SK-N-DZ (cell line): ENCODE results near the gene PTPRM.

Source experiments
- DNase-seq: peaks from one replicate; pipeline ENCODE4 v3.0.0-alpha.2; 2015; ENCODE audit warnings: low spot score

The PTPRM gene

DNA sequence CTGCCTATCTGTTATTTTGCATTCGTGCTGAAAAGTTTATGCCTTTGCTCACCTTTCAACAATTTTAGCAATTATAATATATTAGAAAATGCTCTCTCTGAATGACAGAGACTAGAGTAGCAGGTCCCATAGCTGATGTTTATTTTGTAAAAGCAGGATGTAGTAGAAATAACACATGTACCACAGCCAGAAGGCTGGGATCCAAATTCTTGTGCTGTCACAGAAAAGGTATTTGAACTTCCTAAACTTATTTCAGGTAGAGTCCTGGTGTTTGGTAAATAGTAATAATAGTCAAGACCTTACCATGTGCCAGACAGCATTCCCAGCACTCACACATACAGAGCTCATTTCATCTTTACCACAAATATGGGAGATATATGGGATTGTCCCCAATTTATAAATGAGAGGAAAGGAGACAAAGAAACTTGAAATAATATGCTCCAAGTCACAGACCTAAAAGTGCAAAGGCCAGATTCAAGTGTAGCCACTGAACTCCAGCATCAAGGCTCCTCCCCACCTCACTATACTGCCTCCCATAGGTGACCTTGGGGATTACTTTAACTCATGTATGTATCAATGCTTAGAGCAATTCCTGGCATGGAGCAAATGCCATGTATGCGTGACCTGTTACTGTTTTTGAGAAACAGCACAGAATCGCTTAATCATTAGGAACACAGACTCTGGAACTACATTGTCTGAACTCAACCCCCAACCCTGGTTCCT, 757.4 kb downstream of the PTPRM start:
- no peak for DNase-seq

DNA sequence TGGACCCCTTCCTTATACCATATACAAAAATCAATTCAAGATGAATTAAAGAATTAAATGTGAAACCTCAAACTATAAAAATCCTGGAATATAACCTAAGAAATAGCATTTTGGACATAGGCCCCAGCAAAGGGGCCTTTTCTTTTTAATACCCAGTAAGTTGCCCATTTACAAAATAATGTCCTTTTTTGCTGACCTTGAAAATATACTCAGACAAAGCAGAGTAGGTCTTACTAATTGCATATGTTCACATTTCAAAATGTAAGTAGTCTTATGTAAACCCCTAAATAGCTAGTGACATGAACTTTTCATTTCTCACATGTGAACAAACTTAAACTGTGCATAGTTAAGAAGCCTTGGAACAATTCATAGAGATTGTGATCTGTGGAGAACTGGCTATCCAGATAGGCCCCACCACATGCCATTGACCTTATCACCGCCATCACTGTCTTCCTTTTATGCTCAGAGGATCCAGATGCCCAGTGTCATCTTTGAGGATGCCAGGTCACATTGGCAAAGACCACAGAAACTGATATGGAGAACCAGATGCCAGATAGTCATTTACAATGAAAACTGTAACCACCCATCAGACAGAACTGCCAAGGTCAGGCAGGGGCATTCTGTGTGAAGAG, 759.8 kb downstream of the PTPRM start:
- DNase-seq: no peak

DNA sequence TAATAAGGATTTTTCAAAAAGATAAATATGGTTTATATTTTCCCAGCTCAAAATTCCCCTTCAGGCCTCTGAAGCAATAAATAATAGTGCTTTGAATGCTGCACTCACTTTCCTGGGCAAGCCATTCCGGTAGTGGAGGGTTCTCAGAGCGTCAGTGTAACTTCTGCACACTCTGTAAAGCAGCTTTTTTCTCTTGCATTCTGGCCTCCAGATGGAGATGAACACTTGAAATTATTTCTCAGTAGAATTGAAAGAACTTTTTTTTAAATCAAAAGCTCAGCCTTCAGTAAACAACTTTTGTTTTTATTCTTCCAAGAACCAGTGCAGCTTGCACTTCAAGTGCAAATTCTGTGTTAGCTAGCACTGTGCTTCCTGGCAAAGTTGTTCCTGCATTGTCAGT, 761.0 kb downstream of the PTPRM start:
- no peak for DNase-seq

DNA sequence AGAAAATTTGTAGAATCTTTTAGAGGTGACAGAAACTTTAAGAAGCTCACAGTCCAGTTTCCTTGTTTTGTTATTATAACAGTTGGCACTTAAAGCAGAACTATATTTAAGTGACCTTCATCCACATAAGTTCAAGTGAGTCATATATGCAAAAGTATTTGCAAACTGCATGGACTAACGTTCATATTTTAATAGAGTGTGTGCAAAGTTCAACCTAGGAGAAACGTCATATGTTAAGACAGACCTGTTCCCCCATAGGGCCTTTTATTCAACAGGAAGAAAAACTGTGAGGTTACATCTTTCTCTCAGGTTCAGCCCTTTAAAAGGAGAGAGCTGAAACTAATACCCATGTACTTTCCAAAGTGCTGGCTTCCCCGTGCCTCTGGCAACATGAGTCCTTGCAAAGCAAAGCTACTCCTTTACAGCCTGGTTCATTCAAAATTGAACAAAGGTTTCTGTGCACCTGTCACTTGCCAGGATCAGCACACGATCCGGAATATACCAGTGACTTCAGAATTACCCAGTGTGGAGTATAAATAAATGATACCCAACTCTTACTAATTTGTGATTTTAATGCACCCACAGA, 762.2 kb downstream of the PTPRM start:
- no peak for DNase-seq

DNA sequence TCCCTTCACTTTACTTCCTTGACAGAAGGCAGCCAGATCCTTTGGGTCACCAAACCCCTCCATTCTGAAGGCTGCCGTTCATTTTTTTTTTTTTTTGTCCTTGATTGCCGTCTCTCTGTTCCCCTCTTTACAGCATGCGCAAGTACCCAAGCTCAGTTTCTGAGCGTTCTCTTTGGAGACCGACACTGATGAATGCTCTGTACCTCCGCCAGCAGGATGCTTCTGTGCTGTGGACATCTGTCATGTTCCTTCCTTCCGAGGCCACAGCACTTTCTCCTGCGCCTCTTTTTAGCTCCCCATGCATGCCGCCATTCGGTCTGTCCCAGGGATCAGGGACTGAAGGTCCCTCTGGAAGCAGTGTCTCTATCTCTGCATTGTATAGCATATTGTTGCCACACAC, 763.5 kb downstream of the PTPRM start:
- no peak for DNase-seq

DNA sequence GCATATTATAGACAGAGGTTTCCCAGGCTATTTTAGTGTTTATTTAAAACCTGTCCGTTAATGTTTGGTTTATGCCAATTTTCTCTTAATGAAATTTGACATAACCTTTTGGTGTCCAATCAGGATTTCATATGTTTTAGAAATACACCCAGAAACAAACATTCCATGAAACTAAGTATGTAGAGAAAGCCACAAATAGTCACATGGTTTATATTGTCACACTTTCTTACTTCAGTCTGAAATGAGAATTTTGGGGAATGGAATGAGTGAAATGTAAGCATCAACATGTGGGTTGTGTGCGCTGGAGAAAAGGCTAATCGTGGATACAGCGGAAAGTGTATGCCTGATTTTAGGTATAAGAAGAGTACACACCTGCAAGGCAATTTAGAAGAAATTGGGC, 765.2 kb downstream of the PTPRM start:
- DNase-seq: no peak

DNA sequence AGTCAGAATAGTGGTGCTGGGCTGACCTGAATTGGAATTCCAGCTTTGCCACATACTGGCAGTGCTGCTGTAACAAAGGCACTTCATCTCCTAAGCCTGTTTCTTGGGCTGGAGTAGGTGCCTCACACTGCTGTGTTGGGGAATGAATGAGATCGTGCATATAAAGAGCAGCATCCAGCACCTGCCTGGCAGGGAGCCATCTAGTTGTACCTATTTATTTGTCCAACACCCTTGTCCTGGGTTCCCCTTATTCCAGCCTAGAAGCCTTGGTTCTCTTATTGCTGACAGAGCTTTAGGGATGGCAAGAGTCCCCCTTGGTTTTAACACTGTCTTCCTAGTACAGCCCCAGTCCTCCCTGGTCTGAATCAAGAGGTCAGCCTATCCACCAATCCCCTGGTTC, 766.8 kb downstream of the PTPRM start:
- no peak for DNase-seq

DNA sequence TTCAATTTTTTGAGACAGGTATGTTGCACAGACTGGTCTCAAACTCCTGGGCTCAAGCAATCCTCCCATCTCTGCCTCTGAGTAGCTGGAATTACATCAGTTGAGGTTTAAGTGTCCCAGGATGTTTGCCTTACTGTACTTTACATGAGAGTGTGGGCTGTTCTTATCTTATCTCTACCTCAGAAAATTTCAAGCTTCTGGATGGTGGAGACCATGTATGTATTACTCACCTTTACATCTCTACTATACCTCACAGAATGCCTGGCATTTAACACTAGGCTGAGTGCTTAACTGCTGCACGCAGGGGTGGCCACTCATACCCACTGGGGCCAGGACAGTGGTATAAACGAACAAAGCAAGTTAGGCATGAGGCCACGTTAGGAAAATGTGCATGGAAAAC, 770.1 kb downstream of the PTPRM start:
- DNase-seq: no peak

DNA sequence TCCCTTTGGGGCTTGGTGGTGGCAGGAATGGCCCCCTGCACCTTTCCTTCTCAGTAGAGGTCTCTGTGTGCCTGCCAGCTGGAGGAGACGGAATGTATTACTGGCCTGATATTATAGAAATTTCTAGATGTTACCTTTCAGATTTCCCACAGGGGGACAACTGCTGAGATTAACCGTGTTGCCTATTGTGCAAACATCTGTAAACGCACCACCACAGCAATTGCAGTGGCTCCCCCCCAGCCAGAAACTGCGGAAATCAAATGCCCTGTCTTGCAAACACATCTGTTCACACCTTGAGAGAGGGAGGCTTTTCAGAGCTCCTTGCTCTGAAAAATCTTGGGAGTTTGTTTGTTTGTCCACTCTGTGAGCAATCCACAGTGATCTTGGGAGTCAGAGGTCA, 772.1 kb downstream of the PTPRM start:
- no peak for DNase-seq

DNA sequence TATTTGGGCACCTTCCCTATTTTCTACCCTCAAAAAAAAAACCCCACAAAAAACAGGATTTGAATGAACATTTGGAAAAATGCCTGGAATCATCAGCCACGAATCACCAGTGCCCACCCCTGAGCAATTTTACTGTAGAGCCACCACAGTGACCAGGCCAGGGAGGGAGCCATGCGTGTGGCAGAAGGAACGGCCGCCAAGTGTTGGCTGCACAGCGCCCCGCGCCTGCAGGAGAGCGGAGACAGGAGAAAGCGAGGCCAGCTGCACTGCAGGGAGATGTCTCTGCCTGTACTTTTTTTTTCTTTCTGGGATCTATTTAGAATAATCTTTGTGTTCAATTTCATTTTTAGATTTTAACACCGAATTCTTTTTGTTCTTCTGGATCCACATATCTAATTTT, 772.8 kb downstream of the PTPRM start:
- DNase-seq: no peak

DNA sequence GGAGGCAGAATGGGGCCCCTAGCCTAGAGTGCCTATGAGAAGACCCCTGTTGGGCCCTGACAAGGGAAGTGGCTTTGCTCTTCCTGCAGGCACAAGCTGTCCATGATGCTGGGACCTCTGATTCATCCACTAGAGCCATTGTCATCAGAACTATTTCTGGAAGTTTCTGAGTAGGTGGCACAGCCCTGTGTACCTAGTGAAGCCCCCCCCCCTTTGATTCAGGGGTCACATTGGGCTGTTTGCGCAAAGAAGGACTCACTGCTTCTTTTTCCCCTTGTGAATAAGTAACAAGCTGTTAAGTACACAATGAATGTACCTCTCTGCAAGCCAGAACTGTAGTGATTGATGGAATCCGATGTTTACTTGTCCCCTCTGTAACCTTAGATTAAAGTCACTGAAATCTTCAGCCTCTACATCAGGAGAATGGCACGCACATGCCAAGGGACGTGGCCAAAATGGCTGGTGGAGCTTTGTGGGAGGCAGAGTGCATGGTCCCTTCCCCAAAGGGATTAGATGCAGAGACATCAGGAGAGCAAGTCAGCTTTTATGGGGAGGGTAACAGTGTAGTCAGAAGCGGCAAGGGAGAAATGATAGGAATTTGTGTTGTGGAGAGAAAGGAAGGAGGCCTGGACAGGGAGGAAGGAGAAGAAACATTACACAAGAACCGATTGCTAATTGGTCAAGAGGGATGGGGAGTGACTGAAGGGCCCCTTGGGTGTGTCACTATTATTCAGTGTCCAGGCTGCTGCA, 774.5 kb downstream of the PTPRM start:
- no peak for DNase-seq

DNA sequence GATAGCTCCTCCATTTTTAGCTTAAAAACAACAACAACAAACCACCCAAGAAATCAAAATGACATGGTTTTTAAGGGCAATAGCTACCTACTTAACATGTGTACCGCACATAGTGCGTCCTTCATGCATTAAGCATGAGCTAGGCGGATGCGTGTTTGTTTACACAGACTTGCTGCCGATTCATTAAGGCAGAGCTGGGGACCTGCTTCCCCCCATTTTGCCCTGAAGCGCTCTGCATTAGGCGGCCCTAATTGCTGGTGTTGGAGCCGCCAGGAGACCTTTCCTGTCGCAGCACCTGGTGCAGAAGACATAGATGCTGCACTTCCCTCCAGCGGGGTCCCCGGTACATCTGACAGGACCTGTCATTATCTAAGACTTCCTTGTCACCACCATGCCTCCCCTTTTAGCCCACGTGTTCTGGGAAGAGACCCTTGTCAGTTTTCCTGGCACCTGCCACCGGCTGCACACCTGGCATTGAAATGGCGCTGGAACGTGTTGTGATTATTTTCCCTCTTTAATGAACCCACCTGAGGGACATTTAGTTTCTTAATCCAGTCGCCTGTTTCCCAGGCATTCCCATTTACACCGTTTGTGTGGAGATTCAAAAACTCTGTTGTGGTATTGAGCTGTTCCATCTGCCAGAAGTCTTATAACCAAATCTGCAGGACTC, 781.1 kb downstream of the PTPRM start:
- no peak for DNase-seq

DNA sequence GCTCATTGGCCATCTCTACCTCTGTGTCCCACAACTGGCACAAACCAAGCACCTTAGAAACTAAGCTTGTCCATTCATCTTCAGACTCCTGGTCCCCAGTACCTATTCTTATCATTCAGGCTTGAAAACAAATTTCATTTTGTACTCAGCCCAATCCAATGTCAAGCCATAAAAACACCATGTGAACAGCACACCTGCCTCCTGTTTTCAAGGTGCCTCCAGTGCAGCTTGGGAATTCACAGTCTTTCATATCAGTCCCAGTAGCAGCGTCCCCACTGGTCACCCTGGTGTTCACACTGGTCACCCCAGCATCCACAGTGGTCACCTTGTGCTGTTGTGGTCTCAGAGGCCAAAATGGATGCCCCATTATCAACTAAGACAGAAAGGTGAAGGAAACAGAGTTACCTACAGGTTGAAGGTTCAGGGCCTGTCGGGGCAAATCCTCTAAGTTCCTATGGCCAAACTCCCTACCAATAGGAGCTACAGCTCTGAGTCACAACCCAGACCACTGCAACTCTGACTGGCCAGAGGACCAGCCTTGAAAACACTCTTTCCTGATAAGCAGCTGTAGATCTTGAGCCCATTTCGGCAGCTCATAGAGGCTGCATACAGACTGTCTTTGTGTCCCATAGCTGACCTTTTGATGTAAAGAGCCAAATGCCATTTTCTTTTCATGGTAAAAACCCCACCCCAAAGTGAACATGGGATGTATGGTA, 782.6 kb downstream of the PTPRM start:
- no peak for DNase-seq

DNA sequence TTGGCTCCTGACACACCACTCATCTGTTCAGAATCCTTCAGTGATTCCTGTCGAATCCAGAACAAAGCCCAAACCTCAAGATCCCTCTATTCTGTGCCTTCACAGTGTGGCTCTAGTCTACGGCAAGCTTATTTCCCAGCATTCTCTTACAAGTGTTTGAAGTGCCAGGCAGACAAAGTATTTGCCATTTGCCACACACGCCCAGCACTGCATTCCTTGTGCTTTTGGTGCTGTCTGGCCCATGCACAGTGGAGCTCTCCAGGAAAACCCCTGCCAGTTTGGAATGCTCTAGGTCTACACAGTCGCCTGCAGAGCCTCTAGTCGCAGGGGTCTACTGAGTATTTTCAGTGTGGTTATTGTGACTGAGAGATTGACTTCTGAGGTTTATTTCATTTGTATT, 783.5 kb downstream of the PTPRM start:
- DNase-seq: no peak

DNA sequence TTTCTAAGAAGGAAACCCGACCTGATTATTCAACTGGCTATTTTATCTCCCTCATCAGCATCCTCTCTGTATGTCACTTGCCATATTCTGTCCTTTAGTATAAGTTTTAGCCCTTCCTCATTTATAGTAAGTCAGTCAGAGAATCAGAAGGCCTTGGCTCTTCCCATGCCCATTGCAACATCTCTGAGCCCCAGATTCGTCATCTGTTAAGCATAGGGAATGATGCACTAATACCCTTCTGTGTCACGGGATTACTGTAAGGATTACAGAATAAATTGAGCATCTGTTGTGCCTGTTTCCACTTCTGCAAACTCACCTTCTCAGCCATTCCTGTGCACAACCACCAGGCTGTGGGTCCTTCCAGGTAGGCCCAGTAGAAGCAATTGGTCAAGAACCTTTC, 784.0 kb downstream of the PTPRM start:
- no peak for DNase-seq

DNA sequence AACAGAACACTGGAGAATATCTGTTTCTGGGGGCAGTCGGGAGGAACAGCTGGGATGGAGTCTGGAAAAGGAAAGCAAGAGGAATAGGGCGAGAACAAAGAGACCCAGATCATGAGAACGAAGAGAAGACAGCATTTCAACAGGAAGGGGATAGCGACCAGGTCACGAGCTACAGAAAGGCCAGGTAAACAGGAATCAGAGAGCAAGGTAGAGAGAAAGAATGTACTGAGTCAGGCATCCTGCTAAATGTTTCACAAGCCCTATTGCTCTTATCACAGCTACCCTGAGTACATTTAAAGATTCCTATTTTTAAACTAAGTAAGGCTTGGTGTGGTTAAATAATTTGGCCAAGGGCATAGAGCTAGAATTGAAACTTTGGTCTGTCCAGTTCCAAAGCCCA, 787.2 kb downstream of the PTPRM start:
- DNase-seq: no peak

DNA sequence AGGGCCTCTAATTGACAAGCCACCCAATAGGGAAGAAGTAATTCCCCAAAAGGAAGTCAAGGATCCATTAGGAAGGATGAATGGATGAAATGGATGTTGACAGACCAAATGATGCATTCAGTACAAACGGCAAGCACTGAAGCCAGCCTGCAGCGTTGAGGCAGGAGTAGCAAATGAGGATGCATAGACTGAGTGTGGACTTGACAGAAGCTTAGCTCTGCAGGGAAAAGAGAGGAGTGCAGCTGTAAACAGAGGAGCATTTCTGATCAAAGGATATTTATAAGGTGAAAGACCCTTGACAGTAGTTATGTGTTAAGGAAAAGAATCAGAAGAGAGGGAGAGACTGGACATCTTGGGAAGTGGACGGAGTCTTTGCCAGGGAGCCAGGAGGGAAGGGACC, 788.9 kb downstream of the PTPRM start:
- DNase-seq: no peak

DNA sequence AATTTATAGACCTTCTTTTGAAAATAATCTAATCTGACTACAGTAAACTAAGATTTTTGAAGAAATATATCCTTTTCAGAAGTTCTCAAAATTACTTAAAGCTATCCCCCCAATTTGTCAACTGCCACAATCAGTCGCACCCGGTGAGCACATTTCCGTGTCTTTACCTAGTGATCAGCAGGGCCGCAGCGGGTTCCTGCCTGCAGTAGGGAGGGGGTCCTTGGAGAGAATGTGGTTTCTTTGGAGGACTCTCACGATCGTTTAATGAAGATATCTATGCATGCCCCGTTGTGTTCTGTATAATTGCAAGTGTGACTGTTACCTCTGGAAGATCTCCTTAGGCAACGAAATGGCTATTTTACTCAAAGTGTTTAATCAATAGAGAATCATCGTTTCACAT, 790.2 kb downstream of the PTPRM start:
- DNase-seq: no peak

DNA sequence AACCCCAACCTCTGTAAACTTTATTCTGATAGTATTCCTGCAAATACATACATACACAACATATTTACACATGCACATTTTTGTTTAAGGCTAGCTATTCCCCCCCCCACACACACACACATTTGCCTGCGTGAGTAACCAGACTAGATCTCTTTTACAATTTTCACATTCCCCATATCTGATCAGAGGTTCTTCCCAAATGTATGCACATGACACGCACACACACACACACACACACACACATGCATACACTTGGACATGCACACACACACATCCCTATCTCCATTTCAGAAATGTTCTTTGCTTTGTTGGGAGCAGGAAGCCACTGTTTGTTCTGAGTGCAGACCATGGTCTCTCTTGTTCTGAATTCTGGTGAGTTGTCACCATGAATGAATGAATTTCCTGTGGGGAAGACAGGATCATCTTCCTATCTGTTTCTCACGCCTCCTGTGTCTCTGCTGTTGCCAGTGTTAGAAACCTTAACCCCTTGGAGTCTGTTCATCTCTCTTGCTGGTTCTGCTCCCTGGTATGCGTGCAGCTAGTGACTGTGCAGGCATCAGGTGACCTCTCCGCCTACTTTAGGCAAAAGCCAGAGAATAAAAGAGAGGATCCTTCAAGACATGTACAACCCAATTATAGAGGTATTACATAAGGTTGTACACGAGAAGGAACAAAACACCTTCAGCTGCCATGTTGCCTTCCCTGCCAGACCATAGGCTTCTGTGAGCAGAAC, 791.1 kb downstream of the PTPRM start:
- no peak for DNase-seq

DNA sequence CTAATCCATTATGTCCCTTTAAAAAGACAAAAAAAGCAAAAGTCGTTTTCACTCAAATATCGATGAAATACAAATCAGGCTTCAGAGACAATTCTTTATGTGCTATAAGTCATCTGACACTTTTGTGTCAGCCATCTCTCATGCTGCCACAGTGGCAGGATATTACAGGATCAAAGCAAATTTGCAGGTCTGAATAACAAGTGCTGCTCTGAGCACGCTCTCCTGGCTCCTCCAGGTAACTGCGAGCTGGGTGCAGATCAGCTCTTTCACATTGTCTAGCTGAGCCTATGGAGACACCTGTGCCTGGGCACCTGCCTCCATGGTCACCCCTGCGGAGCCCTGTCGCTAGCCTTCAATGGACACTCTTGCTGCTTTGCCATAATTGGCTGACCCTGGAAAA, 792.0 kb downstream of the PTPRM start:
- no peak for DNase-seq

DNA sequence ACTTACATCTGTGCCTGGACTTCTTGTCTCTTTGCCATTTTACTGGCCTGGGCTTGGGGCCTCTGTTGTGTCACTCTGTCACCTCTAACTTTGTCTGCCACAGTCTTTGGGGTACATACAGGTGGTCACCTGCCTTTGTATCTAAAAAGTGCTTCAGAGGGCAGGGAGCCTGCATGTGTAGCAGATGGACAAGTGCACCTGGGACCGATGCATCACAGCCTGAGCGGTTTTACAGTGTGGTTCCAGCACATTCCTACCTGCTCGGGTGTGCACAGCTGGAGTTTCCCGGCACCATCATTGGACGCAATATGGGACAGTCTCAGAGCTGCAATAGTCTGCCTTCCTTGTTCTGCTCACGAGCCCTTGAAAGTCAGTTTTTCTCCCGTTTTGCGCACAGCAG, 792.4 kb downstream of the PTPRM start:
- DNase-seq: no peak
